Activated T-helper 1 cell treated with anti-CD3 and anti-CD28 coated beads, Interleukin-2, amount 50 U/mL, for 16 hours (primary cell): Measurements from ENCODE around the gene IL36G.

Experiments used
- DNase-seq, 2 donors: peaks; one replicate each; pipeline ENCODE4 v3.0.0-alpha.2; 2020; ENCODE audit warnings: low read depth in 1 of 2, low spot score in 1 of 2

Gene IL36G

DNA sequence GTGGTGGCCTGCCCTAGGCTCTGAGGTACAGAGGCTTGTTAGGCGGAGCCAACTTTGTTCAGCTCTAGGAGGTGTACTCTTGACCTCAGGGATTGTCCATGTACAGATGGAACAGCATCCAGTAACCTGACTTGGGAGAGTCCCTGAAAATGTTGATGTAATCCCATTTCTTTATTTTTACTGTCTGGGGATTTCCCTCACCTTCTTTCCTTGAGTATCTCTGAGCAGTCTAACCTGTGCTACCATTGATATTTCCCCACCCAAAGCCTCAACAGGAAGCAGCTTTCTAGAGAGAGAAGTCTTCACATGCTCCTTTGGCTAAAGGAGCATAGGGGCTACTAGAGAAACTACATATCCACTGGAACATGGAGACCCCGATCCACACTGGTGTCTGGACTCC is 37.8 kb downstream of the IL36G start:
- DNase-seq = no peak

DNA sequence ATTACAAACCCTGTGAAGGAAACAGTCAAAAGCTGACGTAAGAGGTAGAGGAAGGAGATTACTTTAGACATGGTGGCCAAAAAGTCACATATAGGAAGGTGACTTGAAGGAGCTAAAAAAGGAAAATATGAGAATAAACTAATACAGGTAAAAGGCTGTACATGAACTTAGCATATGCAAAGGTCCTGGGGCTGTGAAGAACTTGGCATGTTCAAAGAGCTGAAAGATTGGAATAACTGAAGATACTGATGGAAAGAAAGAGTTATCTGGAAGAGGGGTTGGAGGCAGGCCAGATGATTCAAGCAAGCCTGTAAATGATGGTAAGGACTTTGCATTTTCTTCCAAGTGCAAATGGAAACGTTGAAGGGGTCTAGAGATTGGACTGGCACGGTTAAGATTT is 40.7 kb downstream of the IL36G start:
- DNase-seq = no peak

DNA sequence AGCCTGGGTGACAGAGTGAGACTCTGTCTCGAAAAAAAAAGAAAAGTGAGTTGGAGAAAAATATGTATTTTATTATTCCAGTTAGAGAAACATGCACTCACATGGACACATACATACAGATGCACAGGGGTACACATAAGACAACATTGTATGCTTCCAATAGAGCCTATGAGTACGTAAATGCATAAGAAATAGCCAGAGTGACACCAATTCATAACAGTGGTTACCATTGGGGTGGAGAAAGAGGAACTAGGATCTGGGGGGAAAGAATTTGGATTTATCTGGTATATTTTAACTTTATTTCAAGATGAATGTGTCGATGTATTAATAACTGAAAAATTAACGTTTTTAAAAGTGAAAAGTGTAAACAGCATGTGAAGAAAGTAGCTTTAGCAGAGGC is 43.5 kb downstream of the IL36G start:
- no peak for DNase-seq

DNA sequence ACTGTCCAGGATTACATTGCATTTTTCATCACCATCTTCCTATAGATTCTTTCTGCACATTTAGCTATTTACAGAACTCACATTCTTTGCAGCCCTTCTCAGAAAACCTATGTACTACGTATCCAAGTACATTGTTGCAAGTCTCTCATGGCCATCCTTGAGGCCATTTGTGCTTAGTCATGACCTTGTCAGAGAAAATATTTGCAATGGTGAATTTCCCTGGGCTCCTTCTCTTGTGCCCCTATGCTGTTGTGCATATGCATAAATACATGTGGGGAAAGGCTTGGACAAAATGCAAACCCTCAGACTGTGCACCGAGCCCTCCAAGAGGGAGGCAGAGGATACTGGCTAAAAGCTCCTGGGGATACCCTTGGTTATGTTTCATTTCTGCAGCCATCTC is 47.0 kb downstream of the IL36G start:
- no peak for DNase-seq

DNA sequence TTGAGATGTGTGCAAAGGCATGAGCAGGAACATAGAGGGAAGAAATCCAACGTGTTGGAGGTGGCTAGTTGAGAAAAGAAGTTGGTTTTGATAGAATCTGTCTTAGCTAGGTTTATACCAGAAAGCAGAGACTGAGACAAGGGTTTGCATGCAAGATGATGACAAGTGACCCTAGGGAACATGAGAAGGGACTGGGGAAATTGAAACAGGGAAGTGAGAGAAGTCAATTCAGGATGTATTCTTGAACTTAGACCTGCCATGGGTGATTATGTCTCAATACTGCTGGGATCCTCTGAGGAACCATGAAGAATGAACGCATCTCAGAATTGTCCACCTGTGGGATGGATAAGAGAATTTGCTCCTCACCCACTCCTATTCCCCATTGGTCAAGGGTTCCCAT is 47.9 kb downstream of the IL36G start:
- DNase-seq = no peak

DNA sequence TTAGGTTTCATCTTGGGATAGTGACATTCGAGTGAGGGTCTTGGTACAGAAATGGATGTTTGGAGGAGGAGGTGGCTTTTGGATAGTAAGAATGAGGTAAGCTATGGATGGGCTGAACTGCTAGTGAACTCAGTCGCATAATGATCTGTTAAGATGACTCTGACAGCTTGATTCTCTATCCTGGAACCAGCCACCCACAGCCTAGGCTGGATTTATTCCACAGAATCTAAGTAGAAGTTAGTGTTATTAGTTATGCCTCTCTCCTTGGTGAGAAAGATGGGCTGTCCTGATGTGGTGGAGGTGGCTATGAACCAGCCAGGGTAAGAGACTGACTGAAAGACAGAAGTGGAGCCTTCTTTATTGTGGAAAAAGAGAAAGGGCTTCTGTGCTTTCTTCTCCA is 49.9 kb downstream of the IL36G start:
- DNase-seq = no peak

DNA sequence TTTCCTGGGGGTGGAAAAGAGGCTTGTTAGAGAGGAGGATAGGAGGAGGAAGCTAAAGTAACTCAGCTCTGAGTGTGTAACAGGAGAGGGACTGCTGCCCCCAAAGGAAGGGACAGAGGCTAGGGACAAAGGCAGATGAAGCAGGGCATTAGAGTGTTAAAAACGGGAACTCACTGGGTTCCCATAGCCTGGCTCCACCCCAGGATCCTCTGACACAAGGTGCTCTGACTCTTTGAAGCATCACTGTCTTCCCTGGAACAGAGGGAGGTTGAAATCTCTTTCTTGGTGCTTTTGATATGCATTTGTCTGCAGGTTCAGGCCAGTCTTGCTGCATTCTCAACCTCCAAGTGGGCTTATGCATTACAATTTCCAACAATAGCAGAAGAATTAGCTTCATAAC is 50.3 kb downstream of the IL36G start:
- no peak for DNase-seq

DNA sequence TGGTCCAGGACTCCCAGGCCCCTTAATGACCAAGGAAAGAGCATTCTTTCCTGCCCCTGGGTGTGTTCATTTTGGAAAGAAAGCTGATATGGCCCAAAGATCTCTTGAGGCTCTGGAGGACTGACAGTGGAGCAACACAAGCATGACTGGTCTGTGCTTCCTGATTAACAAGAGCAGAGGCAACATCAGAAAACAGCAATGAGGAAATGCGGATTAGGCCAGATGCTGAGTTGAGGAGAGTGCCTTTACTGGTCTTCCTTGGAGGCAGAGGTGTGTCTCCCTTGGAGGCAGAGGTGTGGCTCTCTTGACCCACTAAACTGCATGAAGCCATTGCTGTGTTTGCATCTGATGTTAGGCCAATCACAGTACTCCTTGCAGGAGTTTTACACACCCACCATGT is 54.9 kb downstream of the IL36G start:
- DNase-seq = no peak

DNA sequence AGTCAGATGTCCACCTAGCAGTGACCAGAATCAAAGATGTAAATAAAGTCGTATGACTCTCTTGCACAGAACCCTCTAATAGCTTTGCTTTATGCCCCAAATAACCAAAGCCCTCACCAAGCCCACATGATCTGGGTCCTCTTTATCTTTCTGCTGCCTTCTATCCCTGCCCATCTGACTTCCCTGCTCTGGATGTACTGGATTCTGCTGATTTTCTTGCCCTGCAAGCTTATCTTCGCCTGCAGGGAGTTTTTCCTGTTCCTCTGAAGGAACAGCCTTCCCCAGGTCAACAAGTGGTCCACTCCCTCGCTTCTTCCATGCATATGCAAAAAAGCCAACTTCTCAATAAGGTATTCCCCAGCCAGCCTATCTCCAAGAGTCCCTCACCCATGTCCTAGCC is 56.2 kb downstream of the IL36G start:
- no peak for DNase-seq
